ENCODE data around the gene TACC2.

DNA sequence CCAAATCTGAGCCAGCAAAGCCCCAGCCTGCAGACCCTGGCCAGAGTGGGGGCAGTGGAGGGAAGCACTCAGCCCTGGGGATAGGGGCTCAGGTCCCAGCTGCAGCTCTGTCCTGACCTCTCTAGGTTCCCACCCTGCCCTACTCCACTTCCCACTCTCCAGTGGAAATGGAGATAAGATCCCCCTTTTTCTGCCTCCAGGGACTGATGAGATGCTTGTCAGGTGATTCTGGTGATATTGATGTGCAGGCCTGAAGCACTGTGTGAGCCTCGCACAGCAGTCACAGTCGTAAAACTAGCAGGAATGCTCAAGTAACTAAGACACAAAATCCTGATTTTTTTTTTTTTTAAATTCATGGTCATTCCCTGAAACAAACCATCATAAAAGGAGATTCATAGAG, 227.1 kb downstream of the TACC2 start:
- no peak for TF ChIP-seq CTCF (IDR thresholded peaks at IDR 0.05; ENCODE audit: insufficient read depth, low read depth, low read length)
- no peak for TF ChIP-seq EZH2 (IDR thresholded peaks at IDR 0.05; ENCODE audit: insufficient read depth, low read length)

All from astrocyte (in vitro differentiated cells and primary cell).